H9 (cell line): ENCODE data around the gene ACVR1. TPM values are rescaled to one million over a fixed set of nuclear protein-coding genes. Genes with fewer than 3 reads are reported as not detected.
A peak's percentile ranks its signal among the peaks of the same experiment; 100 is the strongest.

Experiments used
- DNase-seq: peaks from one replicate; pipeline ENCODE4 v3.0.0-alpha.2; 2017
- H2AFZ ChIP-seq: one replicate; pipeline ENCODE4 v1.6.1; 2013; ENCODE audit warnings: mild to moderate bottlenecking, low read length, control low read depth, moderate library complexity
- H2AK5ac ChIP-seq: 2 replicates; pipeline ENCODE4 v1.6.1; 2013; ENCODE audit warnings: low read length, control low read depth, mixed read lengths; ENCODE audit not compliant: insufficient read length
- H2BK120ac ChIP-seq: one replicate; pipeline ENCODE4 v1.6.1; 2013; ENCODE audit warnings: low read depth, mild to moderate bottlenecking, low read length, control low read depth, inconsistent platforms; ENCODE audit not compliant: poor library complexity, severe bottlenecking
- H2BK12ac ChIP-seq: 2 replicates; pipeline ENCODE4 v1.6.1; 2013; ENCODE audit warnings: low read length, control low read depth, mixed read lengths, low read depth; ENCODE audit not compliant: insufficient read length
- H2BK15ac ChIP-seq: 2 replicates; pipeline ENCODE4 v1.6.1; 2013; ENCODE audit warnings: low read depth, low read length, control low read depth
- H2BK20ac ChIP-seq: one replicate; pipeline ENCODE4 v1.6.1; 2013; ENCODE audit warnings: low read depth, mild to moderate bottlenecking, low read length, control low read depth, inconsistent platforms; ENCODE audit not compliant: poor library complexity, severe bottlenecking
- H2BK5ac ChIP-seq: 2 replicates; pipeline ENCODE4 v1.6.1; 2013; ENCODE audit warnings: low read length, control low read depth, mixed read lengths; ENCODE audit not compliant: insufficient read length
- H3K14ac ChIP-seq: 2 replicates; pipeline ENCODE4 v1.6.1; 2013; ENCODE audit warnings: low read length, control low read depth; ENCODE audit not compliant: insufficient read depth
- H3K18ac ChIP-seq: 2 replicates; pipeline ENCODE4 v1.6.1; 2013; ENCODE audit warnings: low read depth, mild to moderate bottlenecking, mixed read lengths, low read length, control low read depth; ENCODE audit not compliant: insufficient read length
- H3K23ac ChIP-seq: 2 replicates; pipeline ENCODE4 v1.6.1; 2013; ENCODE audit warnings: low read length, control low read depth, mixed read lengths, low read depth; ENCODE audit not compliant: insufficient read length
- H3K23me2 ChIP-seq: 2 replicates; pipeline ENCODE4 v1.6.1; 2013; ENCODE audit warnings: low read depth, mild to moderate bottlenecking, mixed read lengths, low read length, control low read depth; ENCODE audit not compliant: insufficient read length, poor library complexity, severe bottlenecking
- H3K27ac ChIP-seq: 2 replicates; pipeline ENCODE4 v1.5.1; 2013; ENCODE audit warnings: low read length, control low read depth, mixed read lengths, low read depth; ENCODE audit not compliant: insufficient read length
- H3K27me3 ChIP-seq: 2 replicates; pipeline ENCODE4 v1.6.1; 2013; ENCODE audit warnings: low read length, control low read depth, inconsistent platforms; ENCODE audit not compliant: insufficient read depth
- H3K4ac ChIP-seq: 2 replicates; pipeline ENCODE4 v1.6.1; 2013; ENCODE audit warnings: low read depth, mild to moderate bottlenecking, control low read depth, inconsistent platforms, low read length, moderate library complexity
- H3K4me1 ChIP-seq: 2 replicates; pipeline ENCODE4 v1.6.1; 2013; ENCODE audit warnings: low read length, control low read depth, inconsistent platforms; ENCODE audit not compliant: insufficient read depth
- H3K4me2 ChIP-seq: 2 replicates; pipeline ENCODE4 v1.6.1; 2013; ENCODE audit warnings: low read length, control low read depth, mixed read lengths; ENCODE audit not compliant: insufficient read length, insufficient read depth
- H3K56ac ChIP-seq: 2 replicates; pipeline ENCODE4 v1.6.1; 2013; ENCODE audit warnings: low read depth, mild to moderate bottlenecking, mixed read lengths, low read length, control low read depth; ENCODE audit not compliant: insufficient read length
- H3K79me1 ChIP-seq: 2 replicates; pipeline ENCODE4 v1.6.1; 2013; ENCODE audit warnings: low read depth, mild to moderate bottlenecking, moderate library complexity, low read length, control low read depth, inconsistent platforms; ENCODE audit not compliant: insufficient read depth, poor library complexity, severe bottlenecking
- H3K79me2 ChIP-seq: 2 replicates; pipeline ENCODE4 v1.6.1; 2013; ENCODE audit warnings: low read length, control low read depth, inconsistent platforms; ENCODE audit not compliant: insufficient read depth
- H3K9ac ChIP-seq: 2 replicates; pipeline ENCODE4 v1.6.1; 2013; ENCODE audit warnings: low read length, control low read depth, mixed read lengths; ENCODE audit not compliant: insufficient read length; ENCODE audit errors: extremely low read depth
- H3K9me3 ChIP-seq: one replicate; pipeline ENCODE4 v1.6.1; 2013; ENCODE audit warnings: low read depth, low read length, inconsistent platforms; ENCODE audit not compliant: control insufficient read depth
- H3T11ph ChIP-seq: one replicate; pipeline ENCODE4 v1.6.1; 2013; ENCODE audit warnings: mild to moderate bottlenecking, low read length, control low read depth, inconsistent platforms
- H4K20me1 ChIP-seq: one replicate; pipeline ENCODE4 v1.6.1; 2013; ENCODE audit not compliant: control insufficient read depth, insufficient read length, insufficient read depth
- H4K5ac ChIP-seq: 2 replicates; pipeline ENCODE4 v1.6.1; 2013; ENCODE audit warnings: low read depth, mild to moderate bottlenecking, mixed read lengths, low read length, control low read depth; ENCODE audit not compliant: insufficient read length
- H4K8ac ChIP-seq: replicated peaks from 2 replicates; pipeline ENCODE4 v1.6.1; 2013; ENCODE audit warnings: low read length, control low read depth, mixed read lengths, low read depth; ENCODE audit not compliant: insufficient read length
- H4K91ac ChIP-seq: 2 replicates; pipeline ENCODE4 v1.6.1; 2013; ENCODE audit warnings: low read depth, mild to moderate bottlenecking, moderate library complexity, mixed read lengths, low read length, control low read depth; ENCODE audit not compliant: insufficient read length
- H3K27ac Mint-ChIP-seq, 3 experiments: 2 replicates in 2 of 3; 3 replicates in 1 of 3; pipeline ENCODE4 v1.8.0; 2020 to 2021; ENCODE audit warnings: mixed read lengths in 3 of 3, mild to moderate bottlenecking in 1 of 3, moderate library complexity in 1 of 3
- H3K27me3 Mint-ChIP-seq: 2 replicates; pipeline ENCODE4 v1.8.0; 2021; ENCODE audit warnings: low read depth, mild to moderate bottlenecking, moderate library complexity, mixed read lengths
- H3K36me3 Mint-ChIP-seq, 3 experiments: 2 replicates in 2 of 3; 3 replicates in 1 of 3; pipeline ENCODE4 v1.8.0; 2020 to 2021; ENCODE audit warnings: low read depth in 3 of 3, mixed read lengths in 3 of 3; ENCODE audit not compliant: insufficient read depth in 1 of 3
- H3K4me1 Mint-ChIP-seq, 2 experiments: 2 replicates each; pipeline ENCODE4 v1.8.0; 2020; ENCODE audit warnings: mixed read lengths in 2 of 2
- H3K4me3 Mint-ChIP-seq, 2 experiments: 2 replicates in 1 of 2; 3 replicates in 1 of 2; pipeline ENCODE4 v1.8.0; 2020 to 2021; ENCODE audit warnings: mild to moderate bottlenecking in 2 of 2, mixed read lengths in 2 of 2, moderate library complexity in 1 of 2
- H3K9me3 Mint-ChIP-seq, 2 experiments: 2 replicates in 1 of 2; 3 replicates in 1 of 2; pipeline ENCODE4 v1.8.0; 2020; ENCODE audit warnings: mild to moderate bottlenecking in 2 of 2, mixed read lengths in 2 of 2, moderate library complexity in 1 of 2
- WGBS: extraction: QIAGEN DNeasy Blood & Tissue Kit; methylation state at CpG from one replicate; pipeline ENCODE4 v1.1.7; 2013; ENCODE audit warnings: missing lambda C conversion rate, low lambda C conversion rate, mixed read lengths; ENCODE audit not compliant: insufficient read length; ENCODE audit errors: extremely low coverage; 5-methylcytosine and 5-hydroxymethylcytosine counted together
- total RNA-seq: library from RNA; stranded (reverse); gene quantifications from 2 replicates; pipeline ENCODE4 v1.2.1, GENCODE V29; 2021
- TF ChIP-seq, protein P1 (sequence below): fragments of 200-600 bp; sonication (generic); conservative IDR thresholded peaks from 3 replicates; pipeline ENCODE4 v1.8.0; 2021; ENCODE audit warnings: antibody characterized with exemption, mild to moderate bottlenecking

The ACVR1 gene
- total RNA-seq, 1 experiment from 2014 or later, result 21.2 TPM

DNA sequence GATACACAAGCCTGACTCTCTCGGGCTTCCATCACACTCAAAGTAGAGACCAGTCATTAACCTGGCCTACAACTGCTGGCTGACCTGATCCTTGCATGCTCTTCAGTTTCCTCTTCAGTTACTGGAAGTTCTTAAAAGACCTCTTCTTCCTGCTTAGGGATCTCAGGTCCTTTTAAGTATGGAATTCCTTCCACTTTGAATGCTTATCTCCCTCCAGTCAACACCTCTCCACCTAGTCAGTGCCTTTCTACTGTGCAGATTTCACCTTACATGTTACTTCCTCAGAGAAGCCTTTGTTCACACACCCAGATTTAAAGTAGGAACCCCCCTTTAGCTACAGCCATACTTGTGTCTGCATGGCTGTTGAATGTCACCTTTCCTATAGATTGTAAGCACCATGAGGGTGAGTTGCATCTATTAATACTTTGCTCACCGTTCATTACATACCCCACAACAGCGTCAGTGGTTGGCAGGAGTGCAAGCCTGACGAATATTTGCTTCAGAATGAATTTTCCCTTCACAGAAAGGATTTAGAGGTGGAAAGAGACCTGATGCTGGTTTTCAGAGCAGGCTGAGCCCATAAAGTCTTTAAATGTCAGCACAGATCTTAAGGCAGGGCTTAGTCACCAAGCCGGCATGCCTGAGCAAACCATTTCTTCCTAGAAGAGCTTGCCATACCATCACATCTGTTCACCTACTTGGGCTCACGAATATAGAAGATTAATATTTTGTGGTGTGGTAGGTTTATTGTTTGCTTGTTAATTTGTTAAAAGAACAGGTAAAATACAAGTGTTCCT, 90.1 kb downstream of the ACVR1 start:
- Histone ChIP-seq H2BK5ac (no peak overlapping the region), H3K27me3 (no peaks in the 10 kb centered on the region), H4K8ac (no peak overlapping the region), H2AFZ (no peak overlapping the region), H3K23me2 (no peaks in the 10 kb centered on the region), H2BK15ac (no peak overlapping the region), H3K4me1 (peaks cover 6% of the 10 kb centered on the region; the same call in 1 of the 2 replicates), H4K20me1 (no peaks in the 10 kb centered on the region), H3K79me1 (no peaks in the 10 kb centered on the region), H4K5ac (no peak overlapping the region), H3K56ac (no peak overlapping the region), H4K91ac (no peak overlapping the region), H3T11ph (no peak overlapping the region), H3K9ac (no peak overlapping the region), H2BK120ac (no peak overlapping the region), H2AK5ac (no peak overlapping the region), H3K14ac (no peak overlapping the region), H3K23ac (no peak overlapping the region), H2BK20ac (no peak overlapping the region), H3K18ac (no peak overlapping the region), H2BK12ac (no peak overlapping the region), H3K9me3 (no peaks in the 10 kb centered on the region), H3K4ac (no peak overlapping the region), H3K27ac (no peak overlapping the region), H3K4me2 (no peak overlapping the region), H3K79me2 (no peaks in the 10 kb centered on the region)
- TF ChIP-seq, protein P1, sequence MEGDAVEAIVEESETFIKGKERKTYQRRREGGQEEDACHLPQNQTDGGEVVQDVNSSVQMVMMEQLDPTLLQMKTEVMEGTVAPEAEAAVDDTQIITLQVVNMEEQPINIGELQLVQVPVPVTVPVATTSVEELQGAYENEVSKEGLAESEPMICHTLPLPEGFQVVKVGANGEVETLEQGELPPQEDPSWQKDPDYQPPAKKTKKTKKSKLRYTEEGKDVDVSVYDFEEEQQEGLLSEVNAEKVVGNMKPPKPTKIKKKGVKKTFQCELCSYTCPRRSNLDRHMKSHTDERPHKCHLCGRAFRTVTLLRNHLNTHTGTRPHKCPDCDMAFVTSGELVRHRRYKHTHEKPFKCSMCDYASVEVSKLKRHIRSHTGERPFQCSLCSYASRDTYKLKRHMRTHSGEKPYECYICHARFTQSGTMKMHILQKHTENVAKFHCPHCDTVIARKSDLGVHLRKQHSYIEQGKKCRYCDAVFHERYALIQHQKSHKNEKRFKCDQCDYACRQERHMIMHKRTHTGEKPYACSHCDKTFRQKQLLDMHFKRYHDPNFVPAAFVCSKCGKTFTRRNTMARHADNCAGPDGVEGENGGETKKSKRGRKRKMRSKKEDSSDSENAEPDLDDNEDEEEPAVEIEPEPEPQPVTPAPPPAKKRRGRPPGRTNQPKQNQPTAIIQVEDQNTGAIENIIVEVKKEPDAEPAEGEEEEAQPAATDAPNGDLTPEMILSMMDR, result no peak
- DNase-seq, result no peak
- Mint-ChIP-seq H3K36me3 (peaks cover 0 to 2% (median 0%) of the 10 kb centered on the region in 3 experiments; a peak in 1 of 7 replicates), H3K4me1 (peaks cover 29 to 51% of the 10 kb centered on the region in 2 experiments), H3K27ac (peak overlapping the region in 1 of 3 experiments; percentile 4; a peak in 1 of 7 replicates), H3K27me3 (no peaks in the 10 kb centered on the region), H3K4me3 (no peak overlapping the region), H3K9me3 (no peaks in the 10 kb centered on the region)
- WGBS, result no CpG with 5 or more reads among the region's 6 CpGs
